ENCODE data around the gene ADRM1.

The ADRM1 gene

GRCh38 chr20:62322492-62323041 lies 19.8 kb downstream of the ADRM1 start:
- H3F3A ChIP-seq (ENCODE audit: insufficient read depth, low read length) = no peaks in the 10 kb centered on the region
- H3K79me2 ChIP-seq (ENCODE audit: insufficient read depth, low read length) = no peaks in the 10 kb centered on the region
- TF ChIP-seq EZH2 (IDR thresholded peaks at IDR 0.05; ENCODE audit: borderline replicate concordance, low read length) = no peak
- TF ChIP-seq CTCF (IDR thresholded peaks at IDR 0.05; ENCODE audit: low read length) = no peak
- H3K36me3 ChIP-seq (ENCODE audit: insufficient read depth, low read length) = no peaks in the 10 kb centered on the region; the same call in 1 of the 2 replicates
- no peak overlapping the region for H3K4me3 ChIP-seq (ENCODE audit: low read depth, low read length, poor library complexity, severe bottlenecking)
- H3K9me3 ChIP-seq (ENCODE audit: low read length) = 0 out of 2 replicates have a peak, but pooled peaks cover 4% of the 10 kb centered on the region
- H3K4me1 ChIP-seq (ENCODE audit: insufficient read depth, low read length, severe bottlenecking) = peaks cover 6% of the 10 kb centered on the region
- H3K27me3 ChIP-seq (ENCODE audit: insufficient read depth, low read length) = 0 out of 2 replicates have a peak, but pooled peaks cover 3% of the 10 kb centered on the region
- H3K9ac ChIP-seq (ENCODE audit: low read length) = no peak overlapping the region
- H2AFZ ChIP-seq (ENCODE audit: low read length) = no peak overlapping the region
- H3K27ac ChIP-seq (ENCODE audit: low read depth, low read length, poor library complexity, severe bottlenecking) = no peak overlapping the region
- no peaks in the 10 kb centered on the region for H3K9me2 ChIP-seq (ENCODE audit: low read depth, low read length)
- H4K20me1 ChIP-seq (ENCODE audit: insufficient read depth, low read length) = no peaks in the 10 kb centered on the region
- H3K4me2 ChIP-seq (ENCODE audit: low read length) = no peak overlapping the region

- Histone ChIP-seq H3K4me3 (ENCODE audit: low read depth, low read length, poor library complexity, severe bottlenecking) (no peak overlapping the region), H3K79me2 (ENCODE audit: insufficient read depth, low read length) (no peaks in the 10 kb centered on the region), H3K9ac (ENCODE audit: low read length) (no peak overlapping the region), H3F3A (ENCODE audit: insufficient read depth, low read length) (no peaks in the 10 kb centered on the region), H3K27ac (ENCODE audit: low read depth, low read length, poor library complexity, severe bottlenecking) (no peak overlapping the region), H3K4me2 (ENCODE audit: low read length) (no peak overlapping the region), H2AFZ (ENCODE audit: low read length) (no peak overlapping the region), H3K9me2 (ENCODE audit: low read depth, low read length) (no peaks in the 10 kb centered on the region), H3K4me1 (ENCODE audit: insufficient read depth, low read length, severe bottlenecking) (peaks cover 6% of the 10 kb centered on the region), H3K9me3 (ENCODE audit: low read length) (0 out of 2 replicates have a peak, but pooled peaks cover 4% of the 10 kb centered on the region), H4K20me1 (ENCODE audit: insufficient read depth, low read length) (no peaks in the 10 kb centered on the region), H3K36me3 (ENCODE audit: insufficient read depth, low read length) (no peaks in the 10 kb centered on the region; the same call in 1 of the 2 replicates), H3K27me3 (ENCODE audit: insufficient read depth, low read length) (0 out of 2 replicates have a peak, but pooled peaks cover 6% of the 10 kb centered on the region)
- no peak for TF ChIP-seq CTCF (IDR thresholded peaks at IDR 0.05; ENCODE audit: low read length)
- no peak for TF ChIP-seq EZH2 (IDR thresholded peaks at IDR 0.05; ENCODE audit: borderline replicate concordance, low read length)
Observed at GRCh38 chr20:62323146-62323979, 20.6 kb downstream of the ADRM1 start.

GRCh38 chr20:62323980-62324906 lies 21.4 kb downstream of the ADRM1 start:
- H3K36me3 ChIP-seq (ENCODE audit: insufficient read depth, low read length) = no peaks in the 10 kb centered on the region; the same call in 1 of the 2 replicates
- no peaks in the 10 kb centered on the region for H3F3A ChIP-seq (ENCODE audit: insufficient read depth, low read length)
- H3K27ac ChIP-seq (ENCODE audit: low read depth, low read length, poor library complexity, severe bottlenecking) = no peak overlapping the region
- peaks cover 6% of the 10 kb centered on the region for H3K4me1 ChIP-seq (ENCODE audit: insufficient read depth, low read length, severe bottlenecking)
- H3K4me3 ChIP-seq (ENCODE audit: low read depth, low read length, poor library complexity, severe bottlenecking) = no peak overlapping the region
- H3K4me2 ChIP-seq (ENCODE audit: low read length) = no peak overlapping the region
- no peak overlapping the region for H3K9ac ChIP-seq (ENCODE audit: low read length)
- H3K27me3 ChIP-seq (ENCODE audit: insufficient read depth, low read length) = 0 out of 2 replicates have a peak, but pooled peaks cover 6% of the 10 kb centered on the region
- no peaks in the 10 kb centered on the region for H4K20me1 ChIP-seq (ENCODE audit: insufficient read depth, low read length)
- no peaks in the 10 kb centered on the region for H3K9me2 ChIP-seq (ENCODE audit: low read depth, low read length)
- H2AFZ ChIP-seq (ENCODE audit: low read length) = no peak overlapping the region
- H3K79me2 ChIP-seq (ENCODE audit: insufficient read depth, low read length) = no peaks in the 10 kb centered on the region
- 0 out of 2 replicates have a peak, but pooled peaks cover 4% of the 10 kb centered on the region for H3K9me3 ChIP-seq (ENCODE audit: low read length)
- no peak for TF ChIP-seq CTCF (IDR thresholded peaks at IDR 0.05; ENCODE audit: low read length)
- TF ChIP-seq EZH2 (IDR thresholded peaks at IDR 0.05; ENCODE audit: borderline replicate concordance, low read length) = no peak
